NCI-H1048 (cell line): ENCODE measurements around the gene SGK1.
"Not testable (repeated sequence)": the region's sequence is repeated elsewhere in the genome, so short reads cannot be mapped to it uniquely, and the experiment has no call there.

ENCODE experiments used
- DNase-seq: peaks from one replicate; lab custom pipeline; 2025; lab: John Stamatoyannopoulos, UW

SGK1 gene

DNA sequence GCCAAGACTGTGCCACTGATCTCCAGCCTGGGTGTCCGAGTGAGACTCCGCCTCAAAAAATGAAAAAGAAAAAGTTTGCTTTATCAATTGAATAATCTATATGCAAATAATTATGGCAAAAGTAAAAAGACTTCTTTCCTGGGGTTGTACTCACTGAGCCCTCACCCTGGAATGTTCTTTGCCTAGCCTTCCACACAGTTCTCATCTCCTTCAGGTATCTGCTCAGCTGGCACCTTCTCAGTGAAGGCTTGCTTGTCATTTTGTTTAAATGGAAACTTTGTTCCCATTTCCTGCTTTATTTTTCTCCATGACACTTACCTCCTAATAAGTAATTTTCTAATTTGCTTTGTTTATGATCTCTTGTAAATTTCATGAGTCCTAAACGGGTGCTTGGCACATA is 96.7 kb downstream of the SGK1 start:
- DNase-seq = no peak

DNA sequence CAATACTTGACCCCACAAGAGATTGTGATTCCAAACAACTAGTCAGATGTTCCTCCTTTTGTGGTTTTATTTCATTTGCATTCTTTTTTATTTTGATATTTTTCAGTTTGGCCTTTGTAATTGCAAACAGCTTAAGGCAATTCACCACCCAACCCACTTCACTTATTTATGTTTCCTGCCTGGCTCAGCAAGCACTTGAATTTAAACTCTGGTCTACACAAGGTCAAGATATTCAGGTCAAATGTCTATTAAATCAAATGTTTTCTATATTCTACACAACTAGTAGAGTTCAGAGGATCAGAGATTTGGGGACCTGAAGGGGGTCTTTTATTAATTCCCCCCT is 100.1 kb downstream of the SGK1 start:
- DNase-seq = no peak

DNA sequence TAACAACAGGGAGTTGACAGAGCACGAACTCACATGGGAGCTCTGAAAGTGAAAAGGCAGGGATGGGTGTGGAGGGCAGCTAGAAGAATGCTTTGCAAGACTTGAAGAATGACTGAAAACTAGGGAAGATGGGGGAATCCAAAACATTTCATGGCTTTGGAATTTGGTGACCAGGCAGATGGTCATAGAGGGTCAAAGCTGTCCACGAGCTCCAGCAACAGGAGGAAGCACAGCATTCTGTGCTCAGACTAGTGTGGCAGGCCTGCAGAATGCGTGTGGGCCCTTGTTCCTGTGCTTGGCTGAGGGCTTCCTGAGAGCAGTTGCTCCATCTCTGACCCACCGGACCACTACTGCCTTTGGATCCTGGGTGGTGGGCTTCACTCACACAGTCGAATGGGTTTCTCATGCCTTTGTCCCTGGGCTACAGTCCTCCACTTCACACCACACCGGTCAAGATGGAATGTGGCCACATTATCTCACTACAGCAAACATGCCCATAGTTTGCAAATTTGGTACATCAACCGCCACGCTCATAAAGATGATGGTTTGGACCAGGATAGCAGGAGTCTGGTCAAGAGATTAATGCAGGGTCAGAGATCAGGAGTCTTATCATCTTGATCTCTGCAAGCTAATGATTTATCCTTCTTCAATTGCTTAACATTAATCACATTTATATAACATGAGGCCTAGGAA is 100.7 kb downstream of the SGK1 start:
- DNase-seq = no peak

DNA sequence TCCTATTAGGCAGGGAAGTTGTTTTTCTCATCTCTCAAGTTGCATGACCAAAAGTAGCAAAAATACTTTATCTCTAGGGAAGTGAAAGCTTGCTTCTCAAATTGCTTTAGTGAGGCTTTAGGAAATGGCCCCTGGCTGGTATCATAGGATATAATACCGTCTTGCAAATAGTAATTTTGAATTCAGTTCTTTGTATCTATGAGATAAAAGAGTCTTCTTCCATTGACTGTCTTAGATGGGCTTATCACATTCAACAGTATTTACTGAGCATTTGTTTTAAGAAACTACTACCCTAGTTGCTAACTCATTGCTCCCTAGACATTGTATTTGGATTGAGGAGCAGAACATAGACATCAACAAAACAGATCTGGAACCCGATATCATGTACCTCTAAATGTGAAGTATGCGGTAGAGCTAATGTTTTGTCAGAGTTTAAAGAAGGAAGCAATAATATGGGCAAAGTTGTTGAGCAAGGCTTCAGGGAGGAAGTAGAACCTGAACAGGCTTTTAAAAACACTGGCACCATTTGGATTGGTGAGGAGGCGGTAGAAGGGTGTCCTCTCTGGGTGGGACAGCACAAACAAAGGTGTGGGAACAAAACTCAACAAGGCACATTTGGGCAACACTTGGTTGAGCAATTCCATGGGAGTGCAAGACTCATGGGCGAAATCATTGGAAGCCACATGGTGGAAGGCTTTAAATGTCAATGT is 101.5 kb downstream of the SGK1 start:
- DNase-seq = no peak

DNA sequence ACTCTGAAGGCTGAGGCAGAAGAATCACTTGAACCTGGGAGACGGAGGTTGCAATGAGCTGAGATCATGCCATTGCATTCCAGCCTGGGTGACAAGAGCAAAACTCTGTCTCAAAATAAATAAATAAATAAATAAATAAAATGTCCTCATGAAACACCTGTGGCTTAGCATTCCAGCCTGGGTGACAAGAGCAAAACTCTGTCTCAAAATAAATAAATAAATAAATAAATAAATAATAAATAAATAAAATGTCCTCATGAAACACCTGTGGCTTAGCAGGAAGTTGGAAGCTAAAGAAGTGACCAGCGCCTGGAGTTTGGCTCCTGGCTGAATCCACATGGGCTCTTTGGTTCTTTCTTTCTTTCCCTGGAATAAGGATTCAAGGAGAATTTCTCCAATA is 104.5 kb downstream of the SGK1 start:
- not testable (repeated sequence) for DNase-seq

DNA sequence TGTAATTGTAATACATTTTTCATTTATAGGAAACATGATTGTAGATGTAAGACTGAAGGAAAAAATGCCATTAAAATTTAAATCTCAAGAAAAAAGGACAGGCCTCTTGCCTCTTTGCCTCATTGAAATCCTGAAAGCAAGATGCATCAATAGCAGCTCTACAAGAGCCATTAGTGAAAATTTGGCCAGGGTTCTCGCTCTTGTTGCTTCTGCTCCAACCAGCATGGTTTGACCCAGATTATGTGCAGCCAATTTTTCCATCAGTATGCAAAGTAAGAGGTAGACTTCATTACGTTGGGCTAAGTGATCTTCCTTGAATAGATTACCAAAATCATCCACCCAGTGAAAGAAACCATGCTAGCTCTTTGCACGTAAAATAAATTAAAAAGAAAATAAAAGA is 106.6 kb downstream of the SGK1 start:
- DNase-seq = no peak

DNA sequence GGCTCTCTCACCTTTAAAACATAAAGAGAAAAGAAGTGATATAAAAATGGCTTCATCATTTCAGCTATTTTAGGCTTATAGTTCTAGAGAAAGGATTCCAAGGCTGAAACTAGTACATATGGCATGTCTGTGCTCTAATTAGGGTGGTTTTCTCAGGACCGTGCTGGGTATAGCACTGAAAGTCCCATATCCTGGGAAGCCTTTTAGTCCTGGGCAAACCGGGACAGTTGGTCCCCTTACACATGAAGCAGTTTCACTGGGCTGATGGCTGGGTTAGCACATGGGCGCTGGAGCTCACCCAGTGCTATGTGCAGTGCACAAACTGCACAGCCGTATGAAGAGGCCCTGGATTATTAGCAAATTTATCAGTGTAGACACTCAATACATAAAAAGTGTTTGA is 110.5 kb downstream of the SGK1 start:
- DNase-seq = no peak

DNA sequence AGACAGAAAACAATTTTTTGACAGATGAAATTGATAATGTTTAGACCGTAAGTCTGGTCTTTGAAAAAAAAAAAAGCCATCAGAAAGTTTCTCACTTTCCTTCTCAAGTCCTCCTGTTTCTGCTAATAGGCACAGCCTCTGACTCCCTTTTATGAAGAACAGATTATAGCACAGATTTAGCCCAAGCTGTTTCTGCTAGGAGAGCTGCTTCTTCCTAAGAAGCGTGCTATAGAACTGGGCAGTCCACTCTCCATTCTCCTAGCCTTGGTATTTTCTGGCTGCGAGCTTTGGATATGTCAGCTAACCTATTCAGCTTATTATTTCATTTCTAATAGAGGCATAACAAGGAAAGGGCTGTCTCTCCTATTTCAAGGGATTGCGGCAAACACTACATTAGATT is 112.5 kb downstream of the SGK1 start:
- DNase-seq = no peak

DNA sequence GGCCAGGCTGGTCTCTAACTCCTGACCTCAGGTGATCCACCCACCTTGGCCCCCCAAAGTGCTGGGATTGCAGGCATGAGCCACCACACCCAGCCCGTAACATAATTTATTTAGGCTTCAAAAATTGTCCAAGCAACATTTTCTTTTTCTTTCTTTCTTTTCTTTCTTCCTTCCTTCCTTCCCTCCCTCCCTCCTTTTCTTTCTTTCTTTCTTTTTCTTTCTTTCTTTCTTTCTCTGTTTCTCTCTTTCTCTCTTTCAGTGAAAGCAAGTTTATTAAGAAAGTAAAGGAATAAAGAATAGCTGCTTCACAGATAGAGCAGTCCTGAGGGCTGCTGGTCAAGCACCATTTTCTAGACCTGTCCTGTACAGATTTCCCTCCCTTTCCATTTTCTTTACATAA is 113.2 kb downstream of the SGK1 start:
- DNase-seq = not testable (repeated sequence)

DNA sequence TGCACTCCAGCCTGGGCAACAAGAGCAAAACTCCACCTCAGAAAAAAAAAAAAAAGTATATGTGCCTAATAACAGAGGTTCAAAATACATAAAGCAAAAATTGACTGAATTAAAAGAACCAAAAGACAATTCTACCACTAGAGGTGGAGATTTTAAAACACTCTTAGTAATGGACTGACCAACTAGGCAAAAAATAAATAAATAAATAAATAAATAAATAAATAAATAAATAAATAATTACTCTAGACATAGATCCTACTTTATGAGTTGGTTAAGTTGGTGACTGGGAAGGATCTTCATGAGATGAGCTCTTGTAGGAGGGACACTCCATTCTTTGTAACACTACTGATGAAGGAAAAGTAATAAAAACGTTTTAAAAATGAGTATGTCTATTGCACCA is 113.9 kb downstream of the SGK1 start:
- DNase-seq = no peak

DNA sequence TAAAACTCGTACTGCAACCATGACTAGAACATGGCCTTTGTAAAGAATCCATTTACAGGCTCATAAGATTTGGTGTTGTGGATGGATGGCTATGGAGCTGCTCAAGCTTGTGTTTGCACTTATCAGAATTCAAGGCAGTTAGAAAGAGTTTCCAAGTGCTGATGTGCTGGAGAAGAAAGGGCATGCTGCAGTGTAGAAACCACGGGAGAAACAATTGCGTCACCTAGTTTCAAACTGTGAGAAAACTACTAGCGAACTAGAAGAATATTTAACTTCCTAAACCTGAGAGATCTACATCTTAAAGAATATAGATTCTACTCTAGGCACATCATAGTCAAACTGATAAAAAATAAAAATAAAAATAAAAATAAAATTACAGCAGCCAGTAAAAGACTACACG is 116.2 kb downstream of the SGK1 start:
- DNase-seq = no peak

DNA sequence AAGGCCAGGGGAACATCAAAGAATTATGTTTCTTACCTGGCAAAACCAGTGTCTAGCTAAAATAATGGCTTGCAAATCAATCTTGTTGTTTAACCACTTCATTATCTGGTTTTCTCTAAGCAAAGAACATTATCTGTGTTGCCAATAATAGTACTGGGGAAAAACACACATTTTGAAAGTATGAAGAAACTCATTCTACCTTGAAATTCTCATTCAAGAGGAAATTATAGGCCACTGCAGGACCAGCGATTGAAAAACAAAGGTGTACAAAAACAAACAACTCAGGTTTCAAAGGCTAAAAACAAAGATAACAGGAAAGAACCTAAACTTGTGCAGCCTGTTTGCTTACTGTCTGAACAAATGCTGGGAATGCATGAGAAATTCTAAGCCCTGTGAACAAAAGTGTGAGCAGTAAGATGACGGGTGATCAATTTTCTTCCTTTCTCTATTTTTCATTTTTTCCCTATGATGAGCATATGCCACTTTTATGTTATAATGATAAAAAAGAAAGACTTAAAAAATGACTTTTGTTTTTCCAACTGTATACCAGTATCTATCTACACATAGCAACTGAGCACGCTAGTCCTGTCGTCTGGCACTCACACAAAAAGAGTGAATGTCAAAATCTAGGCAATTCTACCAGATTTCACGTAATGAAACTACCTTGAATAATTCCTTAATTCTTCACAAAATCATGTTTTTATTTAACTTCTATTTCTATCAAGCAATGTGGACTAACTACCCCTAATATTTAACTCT is 117.9 kb downstream of the SGK1 start:
- no peak for DNase-seq

DNA sequence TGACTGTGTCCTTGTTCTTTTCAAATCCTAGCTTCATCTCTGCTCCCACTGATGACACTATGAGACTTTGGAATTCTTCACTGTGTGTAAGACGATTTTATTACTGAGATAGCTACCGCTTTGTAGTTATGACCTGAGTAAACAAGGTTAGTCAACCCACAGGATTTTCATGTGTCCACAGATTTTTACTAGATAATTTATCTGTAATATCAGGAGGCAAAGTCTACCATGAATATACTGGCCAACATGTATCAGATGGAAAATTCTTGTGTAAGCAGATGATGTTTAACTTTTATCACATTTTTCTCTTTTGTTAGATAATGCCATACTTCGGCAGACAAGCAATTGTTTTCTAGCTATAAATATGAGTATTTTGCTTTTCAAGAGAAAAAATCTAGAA is 119.8 kb downstream of the SGK1 start:
- no peak for DNase-seq

DNA sequence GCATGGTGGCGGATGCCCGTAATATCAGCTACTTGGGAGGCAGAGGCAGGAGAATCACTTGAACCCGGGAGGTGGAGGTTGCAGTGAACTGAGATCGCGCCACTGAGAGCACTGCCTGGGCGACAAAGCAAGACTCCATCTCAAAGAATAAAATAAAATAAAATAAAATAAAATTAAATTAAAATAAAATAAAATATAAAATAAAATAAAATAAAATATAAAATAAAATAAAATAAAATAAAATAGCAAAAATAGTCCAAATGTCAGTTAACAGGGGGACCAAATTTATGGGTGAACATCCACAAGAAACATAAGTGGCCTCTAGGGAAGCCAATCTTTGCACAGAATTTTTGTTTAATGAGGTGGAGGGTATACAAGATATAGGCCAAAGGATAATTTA is 120.2 kb downstream of the SGK1 start:
- not testable (repeated sequence) for DNase-seq

DNA sequence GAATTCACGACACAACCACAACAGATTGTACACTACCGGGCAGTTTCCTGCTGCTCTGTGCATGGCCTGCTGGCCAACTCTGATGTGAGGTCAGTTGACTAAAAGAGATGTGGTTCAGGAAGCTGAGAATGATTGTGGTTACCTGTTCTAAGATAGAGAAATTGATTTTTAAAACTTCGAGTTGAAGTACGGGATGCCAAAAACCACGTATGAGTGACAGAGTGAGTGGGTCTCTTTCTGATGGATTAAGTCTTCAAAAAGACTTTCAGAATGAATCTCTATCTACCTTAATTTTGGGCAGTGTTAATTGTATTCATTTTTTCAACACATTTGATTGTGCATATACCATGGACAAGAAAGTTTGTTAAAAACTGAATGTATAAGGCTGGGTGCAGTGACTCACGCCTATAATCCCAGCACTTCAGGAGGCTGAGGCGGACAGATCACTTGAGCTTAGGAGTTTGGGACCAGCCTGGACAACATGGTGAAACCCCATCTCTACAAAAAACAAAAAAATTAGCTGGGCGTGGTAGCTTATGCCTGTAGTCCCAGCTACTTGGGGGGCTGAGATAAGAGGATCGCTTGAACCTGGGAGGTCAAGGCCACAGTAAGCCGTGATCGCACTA is 121.2 kb downstream of the SGK1 start:
- no peak for DNase-seq

DNA sequence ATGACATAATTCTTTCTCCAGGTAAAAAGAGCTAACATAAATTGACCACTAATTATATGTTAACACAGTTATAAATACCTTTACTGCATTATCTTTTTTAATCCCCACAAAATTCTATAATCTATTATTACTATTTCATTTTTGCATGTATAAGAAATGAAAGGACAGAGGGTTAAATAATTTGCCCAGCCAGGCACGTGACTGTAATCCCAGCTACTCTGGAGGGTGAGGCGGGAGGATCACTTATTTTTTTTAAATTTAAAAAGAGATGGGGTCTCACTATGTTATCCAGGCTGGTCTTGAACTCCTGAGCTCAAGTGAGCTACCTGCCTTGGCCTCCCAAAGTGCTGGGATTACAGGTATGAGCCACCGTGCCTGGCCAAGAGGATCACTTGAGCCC is 121.9 kb downstream of the SGK1 start:
- no peak for DNase-seq

DNA sequence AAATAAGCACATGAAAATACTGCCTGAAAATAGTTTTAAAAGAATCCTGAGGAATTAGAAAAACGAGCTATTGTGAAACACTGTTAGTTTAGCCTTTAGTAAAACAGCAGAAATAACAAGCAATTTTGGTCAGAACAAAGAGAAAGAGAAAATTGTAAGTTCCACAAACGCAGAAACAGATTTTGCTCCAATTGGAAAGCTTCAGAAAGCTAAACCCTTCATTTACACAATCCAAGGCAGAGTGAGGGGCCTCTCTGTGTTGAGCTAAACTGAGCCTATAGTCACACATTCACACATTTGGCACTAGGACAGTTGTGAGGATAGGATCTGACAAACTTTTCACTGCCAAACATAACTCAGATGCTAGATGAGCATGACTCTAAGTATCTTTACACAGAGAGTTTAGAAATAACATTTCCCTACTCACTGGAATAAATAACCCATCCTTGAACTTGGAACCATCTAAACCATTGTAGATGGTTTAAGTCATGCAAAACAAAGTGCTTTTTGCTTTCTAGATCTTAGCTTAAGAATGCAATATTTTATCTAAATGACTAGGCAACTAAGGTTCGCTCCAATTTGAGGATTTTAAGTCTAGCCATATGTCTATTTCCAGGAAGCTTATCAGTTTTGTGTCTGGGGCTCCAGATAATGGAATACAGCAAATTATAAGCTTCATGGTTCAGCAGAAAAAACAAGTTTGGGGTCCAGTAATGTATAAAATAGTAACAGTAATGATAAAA is 122.6 kb downstream of the SGK1 start:
- DNase-seq = no peak

DNA sequence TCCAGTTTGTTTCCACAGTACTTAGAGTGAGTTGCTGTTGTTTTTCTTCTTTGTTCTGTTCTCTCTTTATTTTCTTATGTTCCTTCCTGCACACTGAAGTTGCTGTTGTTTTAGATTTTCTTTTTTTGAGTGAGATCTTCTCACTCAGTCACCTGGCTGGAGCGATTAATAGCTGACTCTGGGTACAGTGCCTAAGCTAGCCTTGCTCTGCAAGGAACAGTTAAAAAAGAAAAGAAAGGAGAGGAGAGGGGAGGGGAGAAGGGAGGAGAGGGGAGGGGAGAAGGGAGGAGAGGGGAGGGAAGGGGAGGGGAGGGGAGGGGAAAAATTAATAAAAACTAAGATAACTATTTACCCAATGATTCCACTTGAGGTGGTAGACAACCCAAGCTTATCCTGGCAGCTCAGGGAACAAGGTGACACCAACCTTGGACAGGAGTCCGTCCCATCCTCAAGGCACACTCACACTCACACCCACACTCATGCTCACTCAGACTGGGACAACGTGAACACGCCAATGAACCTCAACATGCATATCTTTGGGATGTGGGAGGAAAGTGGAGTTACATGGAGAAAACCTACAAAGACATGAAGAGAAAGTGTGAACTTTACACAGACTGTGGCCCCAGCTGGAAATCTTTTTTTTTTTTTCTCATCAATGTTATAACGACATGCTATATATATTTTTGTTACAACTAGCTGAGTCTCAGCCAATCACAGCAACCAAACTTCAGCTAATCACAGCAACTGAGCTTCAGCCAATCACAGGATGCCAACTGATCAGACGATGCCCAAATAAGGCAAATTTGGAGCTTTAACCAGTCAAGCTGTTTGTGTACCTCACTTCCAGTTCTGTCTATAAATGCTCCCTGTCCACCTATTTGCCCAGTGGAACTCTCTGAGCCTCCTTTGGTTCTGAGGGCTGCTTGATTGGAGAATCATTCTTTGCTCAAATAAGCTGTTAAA is 124.1 kb downstream of the SGK1 start:
- DNase-seq = no peak

DNA sequence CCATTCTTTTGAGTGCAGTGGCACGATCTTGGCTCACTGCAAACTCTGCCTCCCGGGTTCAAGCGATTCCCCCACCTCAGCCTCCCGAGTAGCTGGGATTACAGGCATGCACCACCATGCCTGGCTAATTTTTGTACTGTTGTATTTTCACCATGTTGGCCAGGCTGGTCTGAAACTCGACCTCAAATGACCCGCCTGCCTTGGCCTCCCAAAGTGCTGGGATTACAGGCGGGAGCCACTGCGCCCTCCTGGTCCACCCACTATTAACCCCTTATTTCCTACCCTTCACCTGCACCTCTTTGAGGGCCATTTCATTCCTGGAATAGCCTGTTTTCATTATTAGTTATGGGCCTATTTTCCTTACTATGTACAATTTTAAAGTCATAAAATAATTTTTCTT is 125.3 kb downstream of the SGK1 start:
- DNase-seq = not testable (repeated sequence)

DNA sequence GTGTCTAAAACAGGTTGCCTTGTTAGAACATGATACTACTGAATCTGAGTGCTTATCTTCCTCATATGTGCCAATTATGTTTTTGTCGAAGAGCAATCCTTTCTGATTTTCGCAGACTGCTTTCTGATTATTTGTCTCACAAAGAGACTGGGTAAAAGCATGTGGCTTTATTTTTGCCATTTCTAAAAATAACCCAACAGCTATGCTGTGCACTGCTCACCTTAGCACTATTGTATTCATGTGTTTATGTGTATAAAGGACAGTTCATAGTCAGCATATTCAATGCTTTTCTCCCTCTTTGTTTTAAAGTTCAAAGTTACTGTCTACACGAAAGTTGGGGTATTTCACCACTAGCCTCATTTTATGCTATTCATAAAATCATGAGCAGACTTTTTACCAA is 127.0 kb downstream of the SGK1 start:
- DNase-seq = no peak

DNA sequence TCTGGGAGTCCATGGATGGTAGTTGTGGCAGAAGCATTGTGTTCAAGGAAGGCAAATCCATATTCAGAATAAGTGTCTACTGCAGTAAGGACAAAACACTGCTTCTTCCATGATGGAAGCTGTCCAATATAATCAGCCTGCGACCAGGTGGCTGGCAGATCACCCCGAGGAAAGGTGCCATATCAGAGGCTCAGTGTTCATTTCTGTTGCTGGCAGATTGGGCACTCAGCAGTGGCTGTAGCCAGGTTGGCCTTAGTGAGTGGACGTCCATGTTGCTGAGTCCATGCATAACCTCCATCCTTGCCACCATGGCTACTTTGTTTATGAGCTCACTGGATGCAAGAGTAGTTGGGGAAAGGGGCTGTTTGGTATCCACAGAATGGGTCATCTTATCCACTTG is 130.2 kb downstream of the SGK1 start:
- DNase-seq = no peak
